ENCODE data around the gene ATXN7L1. TPM values are rescaled to one million over a fixed set of nuclear protein-coding genes. Genes with fewer than 3 reads are reported as not detected.

The ATXN7L1 gene
- total RNA-seq, 4 donors from 2014 or later = 5.9 to 21.2 (median 7.7) TPM

GRCh38 chr7:105917659-105918058, 41.3 kb upstream of the ATXN7L1 start:
- Histone ChIP-seq H3K27me3 (no peaks in the 10 kb centered on the region), H3K36me3 (peaks cover 0 to 22% of the 10 kb centered on the region in 2 donors), H3K27ac (no peak overlapping the region), H3K9me3 (no peaks in the 10 kb centered on the region), H3K4me1 (no peaks in the 10 kb centered on the region), H3K4me3 (no peak overlapping the region)
- TF ChIP-seq POLR2AphosphoS5 (IDR thresholded peaks at IDR 0.05) = no peak
- TF ChIP-seq POLR2A (IDR thresholded peaks at IDR 0.05) = no peak
- TF ChIP-seq, protein P1, sequence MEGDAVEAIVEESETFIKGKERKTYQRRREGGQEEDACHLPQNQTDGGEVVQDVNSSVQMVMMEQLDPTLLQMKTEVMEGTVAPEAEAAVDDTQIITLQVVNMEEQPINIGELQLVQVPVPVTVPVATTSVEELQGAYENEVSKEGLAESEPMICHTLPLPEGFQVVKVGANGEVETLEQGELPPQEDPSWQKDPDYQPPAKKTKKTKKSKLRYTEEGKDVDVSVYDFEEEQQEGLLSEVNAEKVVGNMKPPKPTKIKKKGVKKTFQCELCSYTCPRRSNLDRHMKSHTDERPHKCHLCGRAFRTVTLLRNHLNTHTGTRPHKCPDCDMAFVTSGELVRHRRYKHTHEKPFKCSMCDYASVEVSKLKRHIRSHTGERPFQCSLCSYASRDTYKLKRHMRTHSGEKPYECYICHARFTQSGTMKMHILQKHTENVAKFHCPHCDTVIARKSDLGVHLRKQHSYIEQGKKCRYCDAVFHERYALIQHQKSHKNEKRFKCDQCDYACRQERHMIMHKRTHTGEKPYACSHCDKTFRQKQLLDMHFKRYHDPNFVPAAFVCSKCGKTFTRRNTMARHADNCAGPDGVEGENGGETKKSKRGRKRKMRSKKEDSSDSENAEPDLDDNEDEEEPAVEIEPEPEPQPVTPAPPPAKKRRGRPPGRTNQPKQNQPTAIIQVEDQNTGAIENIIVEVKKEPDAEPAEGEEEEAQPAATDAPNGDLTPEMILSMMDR (IDR thresholded peaks at IDR 0.05) = no peak
- TF ChIP-seq EP300 (IDR thresholded peaks at IDR 0.05) = no peak
- ATAC-seq = no peak
- 94 to 100% methylated on average over 1 to 2 of the region's 2 CpGs for WGBS, 2 donors (ENCODE audit: low coverage in 1 of 2)

DNA sequence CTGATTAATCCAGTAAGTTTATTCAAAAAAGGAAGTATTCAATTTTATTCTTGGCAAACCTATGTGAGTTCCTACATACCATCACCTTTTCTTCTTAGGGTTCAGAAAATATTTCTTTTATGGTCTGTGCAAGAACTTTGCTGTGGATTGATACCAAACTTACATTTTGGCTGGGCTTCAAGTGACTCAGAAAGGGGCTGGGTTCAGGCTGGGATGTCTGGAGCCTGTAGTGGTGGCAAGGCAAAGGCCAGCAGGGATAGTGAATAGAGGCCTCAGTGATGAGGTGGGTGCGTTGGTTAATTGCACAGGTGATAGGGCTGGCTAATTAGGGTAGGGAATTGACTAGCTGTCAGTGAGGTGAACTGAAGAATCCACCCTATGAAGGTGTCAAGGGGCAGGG, 40.2 kb upstream of the ATXN7L1 start:
- WGBS, 2 donors (ENCODE audit: low coverage in 1 of 2) = 100% methylated on average over 1 of the region's 1 CpG; no CpG with 5 or more reads in 1 of the 2 donors
- no peak for ATAC-seq

GRCh38 chr7:105913947-105914346, 37.5 kb upstream of the ATXN7L1 start:
- Histone ChIP-seq H3K27ac (no peak overlapping the region), H3K4me3 (no peak overlapping the region), H3K27me3 (no peaks in the 10 kb centered on the region), H3K9me3 (no peaks in the 10 kb centered on the region), H3K36me3 (peaks cover 0 to 37% of the 10 kb centered on the region in 2 donors), H3K4me1 (no peaks in the 10 kb centered on the region)
- TF ChIP-seq POLR2AphosphoS5 (IDR thresholded peaks at IDR 0.05) = no peak
- TF ChIP-seq POLR2A (IDR thresholded peaks at IDR 0.05) = no peak
- no peak for TF ChIP-seq EP300 (IDR thresholded peaks at IDR 0.05)
- TF ChIP-seq, protein P1 (IDR thresholded peaks at IDR 0.05) = no peak
- 72 to 97% methylated on average over 3 of the region's 3 CpGs for WGBS, 2 donors (ENCODE audit: low coverage in 1 of 2)
- no peak for ATAC-seq

More for the DNA sequence above, 40.2 kb upstream of the ATXN7L1 start:
- H3K9me3 ChIP-seq = no peaks in the 10 kb centered on the region
- no peaks in the 10 kb centered on the region for H3K4me1 ChIP-seq
- no peak overlapping the region for H3K27ac ChIP-seq
- no peaks in the 10 kb centered on the region for H3K27me3 ChIP-seq
- H3K4me3 ChIP-seq = no peak overlapping the region
- H3K36me3 ChIP-seq = peaks cover 0 to 22% of the 10 kb centered on the region in 2 donors
- TF ChIP-seq POLR2A (IDR thresholded peaks at IDR 0.05) = no peak
- TF ChIP-seq EP300 (IDR thresholded peaks at IDR 0.05) = no peak
- TF ChIP-seq, protein P1 (IDR thresholded peaks at IDR 0.05) = no peak
- no peak for TF ChIP-seq POLR2AphosphoS5 (IDR thresholded peaks at IDR 0.05)

GRCh38 chr7:105911961-105912575, 35.7 kb upstream of the ATXN7L1 start:
- ATAC-seq = no peak
- no peak overlapping the region for H3K27ac ChIP-seq
- no peak for TF ChIP-seq POLR2A (IDR thresholded peaks at IDR 0.05)
- TF ChIP-seq, protein P1 (IDR thresholded peaks at IDR 0.05) = no peak
- TF ChIP-seq EP300 (IDR thresholded peaks at IDR 0.05) = no peak
- 84 to 89% methylated on average over 4 of the region's 4 CpGs for WGBS, 2 donors (ENCODE audit: low coverage in 1 of 2)
- peaks cover 0 to 37% of the 10 kb centered on the region in 2 donors for H3K36me3 ChIP-seq
- H3K27me3 ChIP-seq = no peaks in the 10 kb centered on the region
- H3K9me3 ChIP-seq = no peaks in the 10 kb centered on the region
- H3K4me1 ChIP-seq = peaks cover 0 to 3% (median 0%) of the 10 kb centered on the region in 3 donors
- no peak overlapping the region for H3K4me3 ChIP-seq

DNA sequence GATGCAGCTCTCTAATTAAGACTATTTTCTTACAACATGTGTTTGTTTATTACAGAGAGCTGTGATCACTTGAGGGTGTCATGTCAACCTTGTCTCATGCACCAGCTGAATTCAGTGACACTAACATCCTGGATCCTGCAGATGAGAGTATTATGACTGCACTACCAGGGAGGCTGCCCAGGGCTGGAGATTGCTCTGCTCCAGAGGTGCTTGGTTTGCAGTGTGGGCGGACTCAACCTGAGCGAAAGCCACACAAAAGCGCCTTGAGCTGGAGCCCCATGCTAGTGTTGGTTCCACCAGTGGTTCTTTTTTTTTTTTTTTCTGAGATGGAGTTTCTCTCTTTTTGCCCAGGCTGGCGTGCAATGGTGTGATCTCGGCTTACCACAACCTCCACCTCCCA, 33.8 kb upstream of the ATXN7L1 start:
- Histone ChIP-seq H3K27ac (no peak overlapping the region), H3K4me1 (peaks cover 0 to 16% (median 0%) of the 10 kb centered on the region in 3 donors), H3K36me3 (peaks cover 0 to 37% of the 10 kb centered on the region in 2 donors), H3K27me3 (no peaks in the 10 kb centered on the region), H3K9me3 (no peaks in the 10 kb centered on the region), H3K4me3 (no peak overlapping the region)
- 87 to 94% methylated on average over 3 to 4 of the region's 5 CpGs for WGBS, 2 donors (ENCODE audit: low coverage in 1 of 2)
- TF ChIP-seq EP300 (IDR thresholded peaks at IDR 0.05) = no peak
- no peak for TF ChIP-seq POLR2AphosphoS5 (IDR thresholded peaks at IDR 0.05)
- no peak for TF ChIP-seq POLR2A (IDR thresholded peaks at IDR 0.05)
- TF ChIP-seq, protein P1 (IDR thresholded peaks at IDR 0.05) = no peak
- ATAC-seq = no peak

Data from gastroesophageal sphincter (tissue), 4 donors.